Measurements from ENCODE around the gene INF2. TPM values are rescaled to one million over a fixed set of nuclear protein-coding genes. Genes with fewer than 3 reads are reported as not detected.
A peak's percentile ranks its signal among the peaks of the same experiment; 100 is the strongest.

INF2 gene
- polyA plus RNA-seq, 1 donor (not counting 4 experiments of a cell fraction or from before 2014, with no cell fraction given), result 22.6 TPM

DNA sequence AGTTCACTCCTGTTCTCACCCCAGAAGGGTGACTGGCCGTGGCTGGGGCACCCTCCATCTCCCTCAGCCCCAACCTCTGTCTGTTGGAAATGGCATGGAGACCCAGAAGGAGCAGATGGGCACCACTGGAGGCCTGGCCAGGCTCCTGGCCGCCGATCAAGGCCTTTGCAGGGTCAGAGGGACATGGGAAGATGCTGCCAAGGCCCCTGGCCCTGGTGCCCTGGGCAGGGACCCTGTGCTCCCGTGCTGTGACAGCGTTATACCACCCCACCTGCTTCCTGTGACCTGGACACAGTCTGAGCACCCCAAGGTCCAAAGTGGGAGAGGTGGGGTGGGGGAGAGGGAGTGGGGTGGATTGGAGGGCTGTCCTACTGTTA is 3.5 kb downstream of the INF2 start:
- no peaks in the 10 kb centered on the region for H3K27me3 ChIP-seq (ENCODE audit: control insufficient read depth, extremely low read depth, insufficient read depth, low read length)
- H3K9me1 ChIP-seq (ENCODE audit: control insufficient read depth, extremely low read depth, insufficient read depth, low read length), result peaks cover 3% of the 10 kb centered on the region
- DNase-seq (ENCODE audit: low read depth, low spot score) (no peak), FAIRE-seq (no peak)
- H3K9me3 ChIP-seq (ENCODE audit: control insufficient read depth, low read depth, low read length), result no peaks in the 10 kb centered on the region
- peaks cover 84% of the 10 kb centered on the region for H3K79me2 ChIP-seq (ENCODE audit: control insufficient read depth, insufficient read depth, low read length)
- H2AFZ ChIP-seq (ENCODE audit: control insufficient read depth, low read length), result no peak overlapping the region
- peaks cover 21 to 24% of the 10 kb centered on the region in 2 experiments for H3K36me3 ChIP-seq (ENCODE audit: control insufficient read depth in 2 of 2, extremely low read depth in 1 of 2, insufficient read depth in 2 of 2, low read length in 2 of 2)
- no peak overlapping the region for H3K27ac ChIP-seq (ENCODE audit: control insufficient read depth, insufficient read depth, low read length)
- H3K9ac ChIP-seq (ENCODE audit: control insufficient read depth, extremely low read depth, insufficient read depth, low read length), result no peak overlapping the region
- H3K4me3 ChIP-seq (ENCODE audit: control insufficient read depth in 2 of 3, extremely low read depth in 1 of 3, insufficient read depth in 2 of 3, low read depth in 1 of 3, low read length in 3 of 3), result no peak overlapping the region
- dilution Hi-C loops (cut with MboI; ENCODE audit: extremely low pct_ligation_motif_present, low sequenced_read_pairs), result no loop called here
- peaks cover 48% of the 10 kb centered on the region for H4K20me1 ChIP-seq (ENCODE audit: control insufficient read depth, extremely low read depth, insufficient read depth, low read length)
- TF ChIP-seq EZH2 (IDR thresholded peaks at IDR 0.05; ENCODE audit: low read length), result no peak
- TF ChIP-seq, protein P1, sequence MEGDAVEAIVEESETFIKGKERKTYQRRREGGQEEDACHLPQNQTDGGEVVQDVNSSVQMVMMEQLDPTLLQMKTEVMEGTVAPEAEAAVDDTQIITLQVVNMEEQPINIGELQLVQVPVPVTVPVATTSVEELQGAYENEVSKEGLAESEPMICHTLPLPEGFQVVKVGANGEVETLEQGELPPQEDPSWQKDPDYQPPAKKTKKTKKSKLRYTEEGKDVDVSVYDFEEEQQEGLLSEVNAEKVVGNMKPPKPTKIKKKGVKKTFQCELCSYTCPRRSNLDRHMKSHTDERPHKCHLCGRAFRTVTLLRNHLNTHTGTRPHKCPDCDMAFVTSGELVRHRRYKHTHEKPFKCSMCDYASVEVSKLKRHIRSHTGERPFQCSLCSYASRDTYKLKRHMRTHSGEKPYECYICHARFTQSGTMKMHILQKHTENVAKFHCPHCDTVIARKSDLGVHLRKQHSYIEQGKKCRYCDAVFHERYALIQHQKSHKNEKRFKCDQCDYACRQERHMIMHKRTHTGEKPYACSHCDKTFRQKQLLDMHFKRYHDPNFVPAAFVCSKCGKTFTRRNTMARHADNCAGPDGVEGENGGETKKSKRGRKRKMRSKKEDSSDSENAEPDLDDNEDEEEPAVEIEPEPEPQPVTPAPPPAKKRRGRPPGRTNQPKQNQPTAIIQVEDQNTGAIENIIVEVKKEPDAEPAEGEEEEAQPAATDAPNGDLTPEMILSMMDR (optimal IDR thresholded peaks at IDR 0.05 in 1 of 3, IDR thresholded peaks at IDR 0.05 in 1 of 3, conservative IDR thresholded peaks at IDR 0.05 in 1 of 3; ENCODE audit: extremely low read depth in 1 of 3, insufficient read depth in 2 of 3, low read length in 3 of 3), result no peak
- H3K4me2 ChIP-seq (ENCODE audit: control insufficient read depth, extremely low read depth, insufficient read depth, low read depth, low read length), result no peak overlapping the region
- H3K4me1 ChIP-seq (ENCODE audit: control insufficient read depth, extremely low read depth, insufficient read depth, low read length), result peaks cover 71% of the 10 kb centered on the region

DNA sequence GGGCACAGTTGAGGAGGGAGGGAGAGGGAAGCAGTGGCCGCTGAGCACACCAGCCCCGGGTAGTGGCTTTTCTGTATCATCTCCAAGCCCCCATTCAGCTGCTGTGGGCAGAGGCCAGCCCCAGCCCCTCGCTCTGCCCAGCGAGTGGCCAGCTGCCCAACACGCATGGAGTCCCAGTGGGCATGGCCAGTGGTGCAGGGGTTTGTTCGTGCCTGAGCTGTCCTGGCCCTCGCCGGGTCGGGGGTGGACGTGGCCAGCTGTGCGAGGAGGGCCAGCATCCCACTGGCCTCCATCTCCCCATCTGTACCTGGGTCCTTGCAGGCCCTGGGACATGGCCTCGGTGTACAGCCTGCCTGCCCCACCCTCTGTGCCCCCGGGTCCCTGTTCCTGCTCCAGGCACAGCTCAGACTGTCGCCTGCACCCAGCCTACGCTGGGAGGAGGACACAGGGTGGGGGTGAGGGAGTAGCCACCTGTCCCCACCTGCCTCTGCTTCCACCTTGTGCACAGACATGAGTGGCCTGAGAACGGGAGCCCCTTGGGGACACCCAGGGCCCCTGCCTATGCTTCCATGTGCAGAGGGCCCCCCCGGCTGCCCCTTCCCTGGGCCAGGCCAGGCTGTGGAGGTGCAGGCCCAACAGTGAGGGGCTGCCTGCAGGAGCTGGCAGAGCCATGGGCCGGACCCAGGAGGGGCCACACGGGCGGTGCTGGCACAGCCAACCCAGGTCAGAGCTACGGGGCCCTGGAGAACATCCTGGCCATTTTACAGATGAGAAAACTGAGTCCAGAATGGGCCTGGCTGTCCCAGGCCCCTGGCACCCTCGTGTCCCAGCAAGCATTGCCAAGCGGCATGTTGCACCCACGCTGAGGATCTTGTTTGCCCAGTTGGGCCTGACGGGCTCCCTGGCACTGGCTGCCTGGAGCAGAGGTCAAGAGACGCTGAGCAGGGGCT is 4.3 kb downstream of the INF2 start:
- FAIRE-seq (no peak), DNase-seq (ENCODE audit: low read depth, low spot score) (no peak)
- no peak overlapping the region for H3K27ac ChIP-seq (ENCODE audit: control insufficient read depth, insufficient read depth, low read length)
- H3K36me3 ChIP-seq (ENCODE audit: control insufficient read depth in 2 of 2, extremely low read depth in 1 of 2, insufficient read depth in 2 of 2, low read length in 2 of 2), result peaks cover 22 to 30% of the 10 kb centered on the region in 2 experiments
- H3K9ac ChIP-seq (ENCODE audit: control insufficient read depth, extremely low read depth, insufficient read depth, low read length), result no peak overlapping the region
- TF ChIP-seq, protein P1 (optimal IDR thresholded peaks at IDR 0.05 in 1 of 3, IDR thresholded peaks at IDR 0.05 in 1 of 3, conservative IDR thresholded peaks at IDR 0.05 in 1 of 3; ENCODE audit: extremely low read depth in 1 of 3, insufficient read depth in 2 of 3, low read length in 3 of 3), result no peak
- no peak for TF ChIP-seq EZH2 (IDR thresholded peaks at IDR 0.05; ENCODE audit: low read length)
- H3K79me2 ChIP-seq (ENCODE audit: control insufficient read depth, insufficient read depth, low read length), result peaks cover 93% of the 10 kb centered on the region
- H2AFZ ChIP-seq (ENCODE audit: control insufficient read depth, low read length), result no peak overlapping the region
- H4K20me1 ChIP-seq (ENCODE audit: control insufficient read depth, extremely low read depth, insufficient read depth, low read length), result peaks cover 49% of the 10 kb centered on the region
- H3K4me2 ChIP-seq (ENCODE audit: control insufficient read depth, extremely low read depth, insufficient read depth, low read depth, low read length), result peak overlapping the region; percentile 41
- no peak overlapping the region for H3K4me3 ChIP-seq (ENCODE audit: control insufficient read depth in 2 of 3, extremely low read depth in 1 of 3, insufficient read depth in 2 of 3, low read depth in 1 of 3, low read length in 3 of 3)
- dilution Hi-C loops (cut with MboI; ENCODE audit: extremely low pct_ligation_motif_present, low sequenced_read_pairs), result no loop called here
- no peaks in the 10 kb centered on the region for H3K9me3 ChIP-seq (ENCODE audit: control insufficient read depth, low read depth, low read length)
- peaks cover 63% of the 10 kb centered on the region for H3K4me1 ChIP-seq (ENCODE audit: control insufficient read depth, extremely low read depth, insufficient read depth, low read length)
- H3K9me1 ChIP-seq (ENCODE audit: control insufficient read depth, extremely low read depth, insufficient read depth, low read length), result peaks cover 3% of the 10 kb centered on the region
- H3K27me3 ChIP-seq (ENCODE audit: control insufficient read depth, extremely low read depth, insufficient read depth, low read length), result no peaks in the 10 kb centered on the region

All from keratinocyte (primary cell).